Peyer's patch (tissue), 4 donors: ENCODE results near the gene ANAPC16. TPM values are rescaled to one million over a fixed set of nuclear protein-coding genes. Genes with fewer than 3 reads are reported as not detected.
"Not testable (repeated sequence)": the region's sequence is repeated elsewhere in the genome, so short reads cannot be mapped to it uniquely, and the experiment has no call there.

ENCODE experiments used
- DNase-seq, 3 donors: peaks; one replicate each; pipeline ENCODE4 v3.0.0-alpha.2; 2017 to 2019
- H3K27ac ChIP-seq, 4 donors: fragments of 200-600 bp; sonication (generic); one replicate each; pipeline ENCODE4 v1.5.1; 2016 to 2019
- H3K27me3 ChIP-seq, 2 donors: fragments of 200-600 bp; sonication (generic); one replicate each; pipeline ENCODE4 v1.5.1; 2019
- H3K36me3 ChIP-seq, 3 donors: fragments of 200-600 bp; sonication (generic); one replicate each; pipeline ENCODE4 v1.5.1; 2016 to 2019
- H3K4me1 ChIP-seq, 4 donors: fragments of 200-600 bp; sonication (generic); one replicate each; pipeline ENCODE4 v1.5.1; 2016 to 2019
- H3K4me3 ChIP-seq, 4 donors: fragments of 200-600 bp; sonication (generic); 1 replicate in 3 of 4; 2 replicates in 1 of 4; pipeline ENCODE4 v1.5.1; 2016 to 2019; ENCODE audit warnings: mild to moderate bottlenecking in 1 of 4
- H3K9me3 ChIP-seq, 4 donors: fragments of 200-600 bp; sonication (generic); one replicate each; pipeline ENCODE4 v1.5.1; 2016 to 2019; ENCODE audit warnings: mild to moderate bottlenecking in 1 of 4
- POLR2A ChIP-seq, 2 donors: fragments of 450-650 bp; IDR thresholded peaks; one replicate each; pipeline ENCODE4 v1.5.1; 2017; ENCODE audit warnings: antibody characterized with exemption in 2 of 2, mild to moderate bottlenecking in 2 of 2, moderate library complexity in 2 of 2
- total RNA-seq, 4 donors: library from RNA; depleted of rRNA; stranded (reverse); fragments of >200 nt; gene quantifications; one replicate each; pipeline ENCODE4 v1.1.0, GENCODE V29; 2016
- TF ChIP-seq, protein P1 (sequence below), 6 experiments: fragments of 450-650 bp in 4 of 6; fragments of 200-600 bp in 2 of 6; sonication (generic) in 1 of 6; IDR thresholded peaks; one replicate each; pipeline ENCODE4 v1.5.1; 2017 to 2019; ENCODE audit warnings: antibody characterized with exemption in 6 of 6, mild to moderate bottlenecking in 3 of 6, moderate library complexity in 1 of 6

Gene ANAPC16
- total RNA-seq, 4 donors from 2014 or later: 55.0 to 73.4 (median 60.6) TPM

DNA sequence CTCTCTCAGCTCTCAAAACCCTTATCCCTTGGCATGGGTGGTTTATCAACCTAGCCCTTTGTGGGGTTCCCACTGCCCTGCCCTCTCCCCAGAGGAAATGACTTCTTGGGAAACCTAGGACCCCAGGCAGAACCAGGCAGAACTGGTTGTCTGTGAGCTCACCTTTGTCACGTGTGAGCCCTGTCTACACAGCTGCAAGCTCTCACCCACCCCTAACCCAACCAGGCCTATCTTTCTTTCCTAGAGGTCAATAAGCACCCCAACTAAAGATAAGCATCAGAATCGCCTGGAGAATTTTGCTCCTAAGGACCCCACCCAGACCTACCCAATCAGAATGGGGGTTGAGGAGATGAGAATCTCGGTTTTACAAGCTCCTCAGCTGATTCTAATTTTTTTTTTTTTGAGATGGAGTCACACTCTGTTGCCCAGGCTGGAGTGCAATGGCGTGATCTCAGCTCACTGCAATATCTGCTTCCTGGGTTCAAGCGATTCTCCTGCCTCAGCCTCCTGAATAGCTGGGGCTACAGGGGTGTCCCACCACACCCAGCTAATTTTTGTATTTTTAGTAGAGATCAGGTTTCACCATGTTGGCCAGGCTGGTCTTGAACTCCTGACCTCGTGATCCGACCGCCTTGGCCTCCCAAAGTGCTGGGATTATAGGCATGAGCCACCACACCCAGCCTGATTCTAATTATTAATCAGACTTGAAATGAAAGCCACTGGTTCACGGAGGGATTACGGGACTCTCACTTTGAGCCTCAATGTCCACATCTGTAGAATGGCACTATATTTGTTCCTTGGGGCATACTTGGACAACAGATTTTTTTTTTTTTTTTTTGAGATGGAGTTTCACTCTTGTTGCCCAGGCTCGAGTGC lies 50.4 kb downstream of the ANAPC16 start:
- H3K36me3 ChIP-seq: no peaks in the 10 kb centered on the region
- DNase-seq: no peak
- H3K27me3 ChIP-seq: no peaks in the 10 kb centered on the region
- peak overlapping the region in 1 of 4 donors; percentile 31 for H3K27ac ChIP-seq
- no peak for TF ChIP-seq POLR2A (IDR thresholded peaks at IDR 0.05)
- TF ChIP-seq, protein P1, sequence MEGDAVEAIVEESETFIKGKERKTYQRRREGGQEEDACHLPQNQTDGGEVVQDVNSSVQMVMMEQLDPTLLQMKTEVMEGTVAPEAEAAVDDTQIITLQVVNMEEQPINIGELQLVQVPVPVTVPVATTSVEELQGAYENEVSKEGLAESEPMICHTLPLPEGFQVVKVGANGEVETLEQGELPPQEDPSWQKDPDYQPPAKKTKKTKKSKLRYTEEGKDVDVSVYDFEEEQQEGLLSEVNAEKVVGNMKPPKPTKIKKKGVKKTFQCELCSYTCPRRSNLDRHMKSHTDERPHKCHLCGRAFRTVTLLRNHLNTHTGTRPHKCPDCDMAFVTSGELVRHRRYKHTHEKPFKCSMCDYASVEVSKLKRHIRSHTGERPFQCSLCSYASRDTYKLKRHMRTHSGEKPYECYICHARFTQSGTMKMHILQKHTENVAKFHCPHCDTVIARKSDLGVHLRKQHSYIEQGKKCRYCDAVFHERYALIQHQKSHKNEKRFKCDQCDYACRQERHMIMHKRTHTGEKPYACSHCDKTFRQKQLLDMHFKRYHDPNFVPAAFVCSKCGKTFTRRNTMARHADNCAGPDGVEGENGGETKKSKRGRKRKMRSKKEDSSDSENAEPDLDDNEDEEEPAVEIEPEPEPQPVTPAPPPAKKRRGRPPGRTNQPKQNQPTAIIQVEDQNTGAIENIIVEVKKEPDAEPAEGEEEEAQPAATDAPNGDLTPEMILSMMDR (IDR thresholded peaks at IDR 0.05): no peak
- H3K9me3 ChIP-seq: no peaks in the 10 kb centered on the region
- H3K4me1 ChIP-seq: peaks cover 8 to 23% (median 15%) of the 10 kb centered on the region in 4 donors
- H3K4me3 ChIP-seq: no peak overlapping the region

DNA sequence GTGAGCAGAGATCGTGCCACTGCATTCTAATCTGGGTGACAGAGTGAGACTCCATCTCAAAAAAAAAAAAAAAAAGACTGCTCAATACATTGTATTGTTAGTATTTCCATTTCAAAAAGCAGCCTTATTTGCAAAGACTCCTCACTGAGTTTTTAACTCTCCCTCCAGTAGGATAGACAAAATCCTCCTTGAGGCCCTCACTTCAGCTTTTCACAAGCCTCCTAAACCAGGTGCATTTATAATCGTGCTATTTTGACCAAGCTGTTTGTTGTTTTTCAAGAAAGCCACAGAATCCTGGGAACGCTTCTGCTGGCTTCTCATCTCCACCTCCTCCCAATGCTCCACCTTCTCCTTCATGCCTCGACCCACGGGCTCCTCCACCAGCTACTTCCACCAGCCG lies 51.6 kb downstream of the ANAPC16 start:
- TF ChIP-seq, protein P1 (IDR thresholded peaks at IDR 0.05): no peak
- TF ChIP-seq POLR2A (IDR thresholded peaks at IDR 0.05): no peak
- Histone ChIP-seq H3K4me1 (peaks cover 4 to 16% (median 12%) of the 10 kb centered on the region in 4 donors), H3K27ac (no peak overlapping the region), H3K27me3 (no peaks in the 10 kb centered on the region), H3K36me3 (no peaks in the 10 kb centered on the region), H3K9me3 (no peaks in the 10 kb centered on the region), H3K4me3 (no peak overlapping the region)
- DNase-seq: no peak

DNA sequence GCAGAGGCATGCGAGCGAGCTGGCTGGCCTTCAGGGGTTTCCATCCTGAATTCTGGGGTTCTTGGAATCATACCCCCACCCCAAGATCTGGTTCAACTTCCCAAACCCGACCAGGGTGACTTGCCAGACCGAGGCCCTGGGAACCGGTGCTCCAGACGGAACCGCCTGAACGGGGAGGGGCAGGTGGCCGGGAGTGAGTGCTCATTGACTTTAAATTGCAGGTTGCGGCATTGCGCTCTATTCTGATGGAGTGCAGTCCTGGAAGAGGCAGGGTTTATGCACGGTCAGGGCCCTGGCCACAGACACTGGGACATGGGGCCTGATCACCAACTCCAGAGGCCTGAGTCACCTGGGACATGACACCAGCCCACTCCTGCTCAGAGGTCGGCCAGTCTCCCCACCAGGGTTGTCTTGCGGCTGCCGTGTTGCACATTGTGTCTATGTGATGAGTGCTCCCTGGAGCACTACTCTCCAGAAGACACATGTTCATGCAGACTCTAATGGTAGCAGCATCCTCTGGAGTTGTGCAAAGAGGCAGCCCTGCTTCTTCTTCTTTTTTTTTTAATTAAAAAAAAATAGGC lies 52.1 kb downstream of the ANAPC16 start:
- no peak for DNase-seq
- Histone ChIP-seq H3K27ac (no peak overlapping the region), H3K4me3 (no peak overlapping the region), H3K4me1 (peaks cover 4 to 15% (median 12%) of the 10 kb centered on the region in 4 donors), H3K36me3 (no peaks in the 10 kb centered on the region), H3K9me3 (no peaks in the 10 kb centered on the region), H3K27me3 (no peaks in the 10 kb centered on the region)
- TF ChIP-seq POLR2A (IDR thresholded peaks at IDR 0.05): no peak
- TF ChIP-seq, protein P1 (IDR thresholded peaks at IDR 0.05): no peak

DNA sequence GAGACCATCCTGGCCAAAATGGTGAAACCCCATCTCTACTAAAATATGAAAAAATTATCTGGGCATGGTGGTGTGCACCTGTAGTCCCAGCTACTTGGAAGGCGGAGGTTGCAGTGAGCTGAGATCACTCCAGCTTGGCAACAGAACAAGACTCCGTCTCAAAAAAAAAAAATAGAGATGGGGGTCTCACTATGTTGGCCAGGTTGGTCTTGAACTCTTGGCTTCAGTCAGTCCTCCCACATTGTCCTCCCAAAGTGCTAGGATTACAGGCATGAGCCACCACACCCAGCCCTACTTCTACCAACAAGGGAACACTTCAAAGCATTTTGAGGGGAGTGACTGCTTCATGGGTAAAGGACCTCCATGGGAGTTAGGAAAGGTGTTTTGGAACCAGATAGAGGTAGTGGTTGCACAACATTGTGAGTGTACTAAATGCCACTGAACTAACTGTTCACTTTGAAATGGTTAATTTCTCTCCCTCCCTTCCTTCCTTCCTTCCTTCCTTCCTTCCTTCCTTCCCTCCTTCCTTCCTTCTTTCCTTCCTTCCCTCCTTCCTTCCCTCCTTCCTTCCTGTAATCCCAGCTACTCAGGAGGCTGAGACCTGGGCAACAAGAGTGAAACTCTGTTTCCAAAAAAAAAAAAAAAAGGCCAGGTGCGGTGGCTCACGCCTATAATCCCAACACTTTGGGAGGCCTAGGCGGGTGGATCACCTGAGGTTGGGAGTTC lies 52.8 kb downstream of the ANAPC16 start:
- H3K9me3 ChIP-seq, H3K36me3 ChIP-seq, H3K27ac ChIP-seq, DNase-seq, H3K4me3 ChIP-seq, H3K27me3 ChIP-seq: not testable (repeated sequence)
- peaks cover 3 to 10% (median 6%) of the 10 kb centered on the region in 4 donors for H3K4me1 ChIP-seq

DNA sequence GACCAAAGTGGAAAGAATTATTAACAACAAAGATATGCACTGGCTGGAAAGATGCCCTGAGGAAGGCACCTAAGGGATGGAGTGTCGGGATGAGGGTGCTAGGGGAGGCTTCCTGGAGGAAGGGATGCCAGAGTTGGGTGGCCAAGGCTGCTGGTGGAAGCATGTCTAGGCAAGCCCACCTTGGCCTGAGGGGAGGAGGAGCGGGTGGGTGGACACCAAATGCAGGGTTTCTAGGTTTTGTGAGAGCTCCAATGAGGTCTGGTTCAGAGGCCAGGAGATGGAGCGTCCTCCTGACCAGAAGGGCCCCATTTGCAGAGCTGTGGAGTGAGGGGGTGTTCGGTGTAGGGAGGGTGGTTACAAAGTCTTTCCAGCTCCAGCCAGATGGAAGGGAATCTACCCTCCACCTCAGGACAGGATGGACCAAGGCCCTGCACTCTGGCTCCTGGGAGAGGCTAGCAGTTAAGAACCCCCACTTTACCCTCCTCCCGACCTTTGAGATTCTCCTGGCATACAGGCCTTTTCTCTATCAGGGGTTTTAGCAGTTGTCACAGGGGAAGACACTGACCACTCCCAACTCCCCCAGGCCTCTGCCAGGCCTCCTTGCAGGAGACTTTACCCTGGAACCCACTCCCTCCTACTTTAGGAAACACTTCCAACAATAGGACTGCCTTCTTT lies 54.9 kb downstream of the ANAPC16 start:
- Histone ChIP-seq H3K9me3 (no peaks in the 10 kb centered on the region), H3K27ac (no peak overlapping the region), H3K4me1 (peaks cover 0 to 8% (median 4%) of the 10 kb centered on the region in 4 donors), H3K27me3 (no peaks in the 10 kb centered on the region), H3K36me3 (peaks cover 0 to 18% (median 0%) of the 10 kb centered on the region in 3 donors), H3K4me3 (no peak overlapping the region)
- TF ChIP-seq, protein P1 (IDR thresholded peaks at IDR 0.05): no peak
- no peak for TF ChIP-seq POLR2A (IDR thresholded peaks at IDR 0.05)
- DNase-seq: no peak
